HepG2 (cell line): Measurements from ENCODE around the gene GRAP.
"Not testable (repeated sequence)": the region's sequence is repeated elsewhere in the genome, so short reads cannot be mapped to it uniquely, and the experiment has no call there.

Experiments
- JUN ChIP-seq: sonication (generic); formaldehyde crosslinking; IDR thresholded peaks from 2 replicates; pipeline ENCODE4 v1.4.0; 2020; ENCODE audit warnings: mild to moderate bottlenecking, missing genetic modification reagents
- MIER2 ChIP-seq: IDR thresholded peaks from 2 replicates; pipeline ENCODE4 v1.6.1; 2016; ENCODE audit warnings: missing biosample characterization, missing genetic modification reagents
- POLR2A ChIP-seq, 2 experiments: IDR thresholded peaks; 2 replicates each; pipeline ENCODE4 v1.6.1; 2011; ENCODE audit warnings: low read depth in 2 of 2, low read length in 2 of 2, mild to moderate bottlenecking in 1 of 2, moderate library complexity in 1 of 2; ENCODE audit not compliant: insufficient read depth in 1 of 2
- RFX5 ChIP-seq: IDR thresholded peaks from 2 replicates; pipeline ENCODE4 v1.6.1; 2011; ENCODE audit warnings: low read depth, low read length, improper control_type of control experiment
- ZNF282 ChIP-seq: fragments of 450-650 bp; IDR thresholded peaks from 2 replicates; pipeline ENCODE4 v1.6.1; 2018; ENCODE audit not compliant: partially characterized antibody
- TF ChIP-seq, protein P1 (sequence below), 2 experiments: sonication (generic) in 1 of 2; formaldehyde crosslinking in 1 of 2; IDR thresholded peaks; 2 replicates each; pipeline versions ENCODE4 v1.4.0 to v1.6.1; 2016 to 2020; ENCODE audit warnings: borderline replicate concordance in 1 of 2, low read depth in 1 of 2, mild to moderate bottlenecking in 1 of 2, missing genetic modification reagents in 1 of 2
- TF ChIP-seq, protein P2 (sequence below): sonication (generic); formaldehyde crosslinking; IDR thresholded peaks from 2 replicates; pipeline ENCODE4 v1.4.0; 2020; ENCODE audit warnings: missing genetic modification reagents, borderline replicate concordance
- TF ChIP-seq, protein P3 (sequence below): sonication (generic); formaldehyde crosslinking; IDR thresholded peaks from 2 replicates; pipeline ENCODE4 v1.5.0; 2020; ENCODE audit warnings: mild to moderate bottlenecking, missing genetic modification reagents, moderate library complexity

DNA sequence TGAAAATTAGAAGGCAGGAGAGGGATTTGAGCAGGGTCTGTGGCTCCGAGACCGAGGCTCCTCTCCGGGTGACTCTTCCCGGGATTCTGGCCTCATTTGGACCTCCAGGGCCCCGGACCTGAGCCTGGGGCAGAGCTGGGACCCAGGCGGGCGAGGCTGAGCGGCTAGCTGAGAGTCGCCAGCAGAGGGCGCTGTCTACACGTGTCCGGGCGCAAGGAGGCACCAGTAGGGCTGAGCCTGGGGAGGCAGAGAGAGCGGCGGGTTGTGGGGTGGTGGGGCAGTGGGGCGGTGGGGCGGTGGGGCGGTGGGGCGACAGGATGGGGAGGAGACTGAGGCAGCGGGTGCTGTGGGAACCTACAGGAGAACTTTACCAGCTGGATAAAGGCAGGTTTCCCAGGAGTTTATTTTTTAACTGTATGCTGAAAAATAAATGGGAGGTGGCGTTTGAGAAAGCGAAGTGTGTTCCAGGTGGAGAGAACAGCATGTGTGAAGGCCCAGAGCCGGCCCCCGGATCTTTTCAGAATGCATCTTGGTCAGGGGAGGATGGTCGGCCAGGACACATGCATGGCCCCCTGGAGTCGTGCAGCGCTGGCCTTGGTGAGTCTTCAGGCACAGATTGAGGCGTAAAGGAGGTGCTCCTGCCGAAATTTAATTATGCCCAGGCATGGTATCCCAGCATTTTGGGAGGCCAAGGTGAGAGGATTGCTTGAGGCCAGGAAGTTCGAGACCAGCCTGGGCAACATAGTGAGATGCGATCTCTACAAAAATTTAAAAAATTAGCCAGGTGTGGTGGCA is 29.8 kb upstream of the GRAP start:
- TF ChIP-seq, protein P1, sequence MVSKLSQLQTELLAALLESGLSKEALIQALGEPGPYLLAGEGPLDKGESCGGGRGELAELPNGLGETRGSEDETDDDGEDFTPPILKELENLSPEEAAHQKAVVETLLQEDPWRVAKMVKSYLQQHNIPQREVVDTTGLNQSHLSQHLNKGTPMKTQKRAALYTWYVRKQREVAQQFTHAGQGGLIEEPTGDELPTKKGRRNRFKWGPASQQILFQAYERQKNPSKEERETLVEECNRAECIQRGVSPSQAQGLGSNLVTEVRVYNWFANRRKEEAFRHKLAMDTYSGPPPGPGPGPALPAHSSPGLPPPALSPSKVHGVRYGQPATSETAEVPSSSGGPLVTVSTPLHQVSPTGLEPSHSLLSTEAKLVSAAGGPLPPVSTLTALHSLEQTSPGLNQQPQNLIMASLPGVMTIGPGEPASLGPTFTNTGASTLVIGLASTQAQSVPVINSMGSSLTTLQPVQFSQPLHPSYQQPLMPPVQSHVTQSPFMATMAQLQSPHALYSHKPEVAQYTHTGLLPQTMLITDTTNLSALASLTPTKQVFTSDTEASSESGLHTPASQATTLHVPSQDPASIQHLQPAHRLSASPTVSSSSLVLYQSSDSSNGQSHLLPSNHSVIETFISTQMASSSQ (IDR thresholded peaks at IDR 0.05; ENCODE audit: low read depth), result not testable (repeated sequence)
- TF ChIP-seq, protein P1 (CRISPR knock-in tag; IDR thresholded peaks at IDR 0.05; ENCODE audit: borderline replicate concordance), result not testable (repeated sequence)
- TF ChIP-seq, protein P2, sequence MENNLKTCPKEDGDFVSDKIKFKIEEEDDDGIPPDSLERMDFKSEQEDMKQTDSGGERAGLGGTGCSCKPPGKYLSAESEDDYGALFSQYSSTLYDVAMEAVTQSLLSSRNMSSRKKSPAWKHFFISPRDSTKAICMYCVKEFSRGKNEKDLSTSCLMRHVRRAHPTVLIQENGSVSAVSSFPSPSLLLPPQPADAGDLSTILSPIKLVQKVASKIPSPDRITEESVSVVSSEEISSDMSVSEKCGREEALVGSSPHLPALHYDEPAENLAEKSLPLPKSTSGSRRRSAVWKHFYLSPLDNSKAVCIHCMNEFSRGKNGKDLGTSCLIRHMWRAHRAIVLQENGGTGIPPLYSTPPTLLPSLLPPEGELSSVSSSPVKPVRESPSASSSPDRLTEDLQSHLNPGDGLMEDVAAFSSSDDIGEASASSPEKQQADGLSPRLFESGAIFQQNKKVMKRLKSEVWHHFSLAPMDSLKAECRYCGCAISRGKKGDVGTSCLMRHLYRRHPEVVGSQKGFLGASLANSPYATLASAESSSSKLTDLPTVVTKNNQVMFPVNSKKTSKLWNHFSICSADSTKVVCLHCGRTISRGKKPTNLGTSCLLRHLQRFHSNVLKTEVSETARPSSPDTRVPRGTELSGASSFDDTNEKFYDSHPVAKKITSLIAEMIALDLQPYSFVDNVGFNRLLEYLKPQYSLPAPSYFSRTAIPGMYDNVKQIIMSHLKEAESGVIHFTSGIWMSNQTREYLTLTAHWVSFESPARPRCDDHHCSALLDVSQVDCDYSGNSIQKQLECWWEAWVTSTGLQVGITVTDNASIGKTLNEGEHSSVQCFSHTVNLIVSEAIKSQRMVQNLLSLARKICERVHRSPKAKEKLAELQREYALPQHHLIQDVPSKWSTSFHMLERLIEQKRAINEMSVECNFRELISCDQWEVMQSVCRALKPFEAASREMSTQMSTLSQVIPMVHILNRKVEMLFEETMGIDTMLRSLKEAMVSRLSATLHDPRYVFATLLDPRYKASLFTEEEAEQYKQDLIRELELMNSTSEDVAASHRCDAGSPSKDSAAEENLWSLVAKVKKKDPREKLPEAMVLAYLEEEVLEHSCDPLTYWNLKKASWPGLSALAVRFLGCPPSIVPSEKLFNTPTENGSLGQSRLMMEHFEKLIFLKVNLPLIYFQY (CRISPR knock-in tag), result not testable (repeated sequence)
- not testable (repeated sequence) for TF ChIP-seq JUN; ZNF282; MIER2; RFX5; POLR2A (IDR thresholded peaks at IDR 0.05; ENCODE audit: insufficient read depth in 1 of 2, low read depth in 2 of 2, low read length in 2 of 2)
- TF ChIP-seq, protein P3, sequence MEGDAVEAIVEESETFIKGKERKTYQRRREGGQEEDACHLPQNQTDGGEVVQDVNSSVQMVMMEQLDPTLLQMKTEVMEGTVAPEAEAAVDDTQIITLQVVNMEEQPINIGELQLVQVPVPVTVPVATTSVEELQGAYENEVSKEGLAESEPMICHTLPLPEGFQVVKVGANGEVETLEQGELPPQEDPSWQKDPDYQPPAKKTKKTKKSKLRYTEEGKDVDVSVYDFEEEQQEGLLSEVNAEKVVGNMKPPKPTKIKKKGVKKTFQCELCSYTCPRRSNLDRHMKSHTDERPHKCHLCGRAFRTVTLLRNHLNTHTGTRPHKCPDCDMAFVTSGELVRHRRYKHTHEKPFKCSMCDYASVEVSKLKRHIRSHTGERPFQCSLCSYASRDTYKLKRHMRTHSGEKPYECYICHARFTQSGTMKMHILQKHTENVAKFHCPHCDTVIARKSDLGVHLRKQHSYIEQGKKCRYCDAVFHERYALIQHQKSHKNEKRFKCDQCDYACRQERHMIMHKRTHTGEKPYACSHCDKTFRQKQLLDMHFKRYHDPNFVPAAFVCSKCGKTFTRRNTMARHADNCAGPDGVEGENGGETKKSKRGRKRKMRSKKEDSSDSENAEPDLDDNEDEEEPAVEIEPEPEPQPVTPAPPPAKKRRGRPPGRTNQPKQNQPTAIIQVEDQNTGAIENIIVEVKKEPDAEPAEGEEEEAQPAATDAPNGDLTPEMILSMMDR (CRISPR knock-in tag), result not testable (repeated sequence)
